ENCODE data around the gene UBR2.

The UBR2 gene

DNA sequence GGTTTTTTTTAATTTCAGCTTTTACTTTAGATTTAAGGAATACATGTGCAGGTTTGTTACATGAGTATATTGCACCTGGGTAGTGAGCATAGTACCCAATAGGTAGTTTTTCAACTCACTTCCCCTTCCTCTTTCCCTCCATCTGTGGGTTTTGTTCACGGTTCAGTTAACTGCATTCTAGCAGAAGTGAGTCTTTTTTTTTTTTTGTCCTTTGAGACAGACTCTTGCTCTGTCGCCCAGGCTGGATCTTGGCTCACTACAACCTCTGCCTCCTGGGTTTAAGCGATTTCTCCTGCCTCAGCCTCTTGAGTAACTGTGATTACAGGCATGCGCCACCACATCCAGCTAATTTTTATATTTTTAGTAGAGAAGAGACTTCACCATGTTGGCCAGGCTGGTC, 8.7 kb downstream of the UBR2 start:
- TF ChIP-seq SIN3A (IDR thresholded peaks at IDR 0.05; ENCODE audit: borderline replicate concordance, insufficient read depth, low read length) (no peak), FOXP2 (optimal IDR thresholded peaks at IDR 0.05; ENCODE audit: borderline replicate concordance, extremely low read depth, extremely low read length, insufficient read depth) (no peak), TAF1 (IDR thresholded peaks at IDR 0.05; ENCODE audit: borderline replicate concordance, insufficient read depth, low read length) (no peak), POLR2AphosphoS5 (IDR thresholded peaks at IDR 0.05; ENCODE audit: low read depth, low read length) (no peak)
- TF ChIP-seq, protein P1, sequence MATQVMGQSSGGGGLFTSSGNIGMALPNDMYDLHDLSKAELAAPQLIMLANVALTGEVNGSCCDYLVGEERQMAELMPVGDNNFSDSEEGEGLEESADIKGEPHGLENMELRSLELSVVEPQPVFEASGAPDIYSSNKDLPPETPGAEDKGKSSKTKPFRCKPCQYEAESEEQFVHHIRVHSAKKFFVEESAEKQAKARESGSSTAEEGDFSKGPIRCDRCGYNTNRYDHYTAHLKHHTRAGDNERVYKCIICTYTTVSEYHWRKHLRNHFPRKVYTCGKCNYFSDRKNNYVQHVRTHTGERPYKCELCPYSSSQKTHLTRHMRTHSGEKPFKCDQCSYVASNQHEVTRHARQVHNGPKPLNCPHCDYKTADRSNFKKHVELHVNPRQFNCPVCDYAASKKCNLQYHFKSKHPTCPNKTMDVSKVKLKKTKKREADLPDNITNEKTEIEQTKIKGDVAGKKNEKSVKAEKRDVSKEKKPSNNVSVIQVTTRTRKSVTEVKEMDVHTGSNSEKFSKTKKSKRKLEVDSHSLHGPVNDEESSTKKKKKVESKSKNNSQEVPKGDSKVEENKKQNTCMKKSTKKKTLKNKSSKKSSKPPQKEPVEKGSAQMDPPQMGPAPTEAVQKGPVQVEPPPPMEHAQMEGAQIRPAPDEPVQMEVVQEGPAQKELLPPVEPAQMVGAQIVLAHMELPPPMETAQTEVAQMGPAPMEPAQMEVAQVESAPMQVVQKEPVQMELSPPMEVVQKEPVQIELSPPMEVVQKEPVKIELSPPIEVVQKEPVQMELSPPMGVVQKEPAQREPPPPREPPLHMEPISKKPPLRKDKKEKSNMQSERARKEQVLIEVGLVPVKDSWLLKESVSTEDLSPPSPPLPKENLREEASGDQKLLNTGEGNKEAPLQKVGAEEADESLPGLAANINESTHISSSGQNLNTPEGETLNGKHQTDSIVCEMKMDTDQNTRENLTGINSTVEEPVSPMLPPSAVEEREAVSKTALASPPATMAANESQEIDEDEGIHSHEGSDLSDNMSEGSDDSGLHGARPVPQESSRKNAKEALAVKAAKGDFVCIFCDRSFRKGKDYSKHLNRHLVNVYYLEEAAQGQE (IDR thresholded peaks at IDR 0.05; ENCODE audit: insufficient read depth in 1 of 2, low read depth in 2 of 2, low read length in 2 of 2): no peak

DNA sequence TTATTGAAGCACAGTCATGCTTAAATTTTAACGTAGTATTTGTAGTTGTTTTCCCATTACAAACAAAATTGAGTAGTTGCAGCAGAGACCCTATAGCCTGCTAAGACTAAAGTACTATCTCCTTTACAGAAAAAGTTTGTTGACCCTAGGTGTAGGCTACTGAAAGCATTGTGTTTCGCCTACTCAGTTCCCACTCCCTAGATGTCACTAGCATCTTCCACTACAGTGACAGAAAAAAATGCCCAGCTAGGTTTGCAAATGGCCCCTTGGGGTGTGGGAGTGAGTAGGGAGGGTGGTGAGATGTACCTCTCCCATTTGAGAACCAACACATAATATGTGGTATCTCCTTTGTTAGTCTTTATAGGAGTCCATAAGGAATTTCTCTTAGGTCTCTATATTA, 34.5 kb downstream of the UBR2 start:
- TF ChIP-seq, protein P1 (IDR thresholded peaks at IDR 0.05; ENCODE audit: insufficient read depth in 1 of 2, low read depth in 2 of 2, low read length in 2 of 2): no peak
- TF ChIP-seq POLR2AphosphoS5 (IDR thresholded peaks at IDR 0.05; ENCODE audit: low read depth, low read length) (no peak), SIN3A (IDR thresholded peaks at IDR 0.05; ENCODE audit: borderline replicate concordance, insufficient read depth, low read length) (no peak), TAF1 (IDR thresholded peaks at IDR 0.05; ENCODE audit: borderline replicate concordance, insufficient read depth, low read length) (no peak)

- TF ChIP-seq, protein P1 (IDR thresholded peaks at IDR 0.05; ENCODE audit: insufficient read depth in 1 of 2, low read depth in 2 of 2, low read length in 2 of 2): no peak
Observed at GRCh38 chr6:42599558-42599957, 35.7 kb downstream of the UBR2 start.

- TF ChIP-seq TAF1 (IDR thresholded peaks at IDR 0.05; ENCODE audit: borderline replicate concordance, insufficient read depth, low read length): no peak
- TF ChIP-seq SIN3A (IDR thresholded peaks at IDR 0.05; ENCODE audit: borderline replicate concordance, insufficient read depth, low read length): no peak
- TF ChIP-seq POLR2AphosphoS5 (IDR thresholded peaks at IDR 0.05; ENCODE audit: low read depth, low read length): no peak
- TF ChIP-seq FOXP2 (optimal IDR thresholded peaks at IDR 0.05; ENCODE audit: borderline replicate concordance, extremely low read depth, extremely low read length, insufficient read depth): no peak
- TF ChIP-seq, protein P1 (IDR thresholded peaks at IDR 0.05; ENCODE audit: insufficient read depth in 1 of 2, low read depth in 2 of 2, low read length in 2 of 2): no peak
Observed at GRCh38 chr6:42604150-42604549, 40.3 kb downstream of the UBR2 start.

DNA sequence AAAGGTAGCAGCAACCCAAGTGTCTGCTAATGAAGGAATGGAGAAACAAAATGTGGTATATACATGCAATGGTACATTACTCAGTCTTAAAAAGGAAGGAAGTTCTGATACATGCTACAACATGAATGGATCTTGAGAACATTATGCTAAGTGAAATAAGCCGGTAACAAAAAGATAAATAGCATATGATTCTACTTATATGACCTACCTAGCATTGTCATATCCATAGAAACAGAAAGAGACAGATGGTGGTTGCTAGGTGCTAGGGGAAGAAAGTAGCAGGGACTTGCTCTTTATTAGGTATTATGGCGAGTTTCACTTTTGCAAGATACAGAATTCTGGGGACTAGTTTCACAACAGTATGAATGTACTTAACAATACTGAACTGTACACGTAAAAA, 46.6 kb downstream of the UBR2 start:
- TF ChIP-seq POLR2AphosphoS5 (IDR thresholded peaks at IDR 0.05; ENCODE audit: low read depth, low read length): no peak
- no peak for TF ChIP-seq TAF1 (IDR thresholded peaks at IDR 0.05; ENCODE audit: borderline replicate concordance, insufficient read depth, low read length)
- no peak for TF ChIP-seq FOXP2 (optimal IDR thresholded peaks at IDR 0.05; ENCODE audit: borderline replicate concordance, extremely low read depth, extremely low read length, insufficient read depth)
- TF ChIP-seq SIN3A (IDR thresholded peaks at IDR 0.05; ENCODE audit: borderline replicate concordance, insufficient read depth, low read length): no peak
- TF ChIP-seq, protein P1 (IDR thresholded peaks at IDR 0.05; ENCODE audit: insufficient read depth in 1 of 2, low read depth in 2 of 2, low read length in 2 of 2): no peak
